GM18868 (cell line): ENCODE measurements around the gene GATD1.

ENCODE experiments used
- ATAC-seq: cut with Tn5 transposase; IDR thresholded peaks from one replicate; pipeline ENCODE4 v1.9.1; 2021; ENCODE audit warnings: mild to moderate bottlenecking, moderate library complexity; ENCODE audit not compliant: unreplicated experiment

GATD1 gene

DNA sequence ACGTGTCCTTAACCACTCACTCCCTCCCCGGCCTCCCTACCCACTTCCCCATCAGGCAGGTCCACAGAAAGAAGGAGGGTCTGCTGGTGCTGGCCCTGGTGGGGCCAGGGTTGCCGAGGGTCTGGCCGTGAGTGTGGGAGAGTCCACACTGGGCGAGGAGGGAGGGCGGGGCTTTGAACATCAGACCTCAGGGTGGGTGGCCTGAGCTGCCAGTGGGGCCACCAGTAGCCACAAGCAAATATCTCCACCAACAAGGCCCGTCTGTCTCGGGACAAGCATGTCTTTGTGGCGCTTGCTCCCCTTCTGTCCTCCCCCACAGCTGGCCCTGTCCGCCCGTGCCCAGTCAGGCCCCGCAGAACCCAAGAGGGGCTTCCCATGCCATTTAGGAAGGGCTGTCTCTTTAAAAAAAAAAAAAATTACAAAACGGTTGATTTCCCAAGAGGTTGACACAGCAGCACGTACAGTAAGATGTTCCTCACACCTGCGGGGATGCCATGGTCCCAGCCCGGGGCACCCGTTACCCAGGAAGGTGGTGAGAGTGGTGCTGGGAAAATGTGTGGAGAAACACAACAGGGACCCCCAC lies 47.7 kb downstream of the GATD1 start:
- no peak for ATAC-seq

DNA sequence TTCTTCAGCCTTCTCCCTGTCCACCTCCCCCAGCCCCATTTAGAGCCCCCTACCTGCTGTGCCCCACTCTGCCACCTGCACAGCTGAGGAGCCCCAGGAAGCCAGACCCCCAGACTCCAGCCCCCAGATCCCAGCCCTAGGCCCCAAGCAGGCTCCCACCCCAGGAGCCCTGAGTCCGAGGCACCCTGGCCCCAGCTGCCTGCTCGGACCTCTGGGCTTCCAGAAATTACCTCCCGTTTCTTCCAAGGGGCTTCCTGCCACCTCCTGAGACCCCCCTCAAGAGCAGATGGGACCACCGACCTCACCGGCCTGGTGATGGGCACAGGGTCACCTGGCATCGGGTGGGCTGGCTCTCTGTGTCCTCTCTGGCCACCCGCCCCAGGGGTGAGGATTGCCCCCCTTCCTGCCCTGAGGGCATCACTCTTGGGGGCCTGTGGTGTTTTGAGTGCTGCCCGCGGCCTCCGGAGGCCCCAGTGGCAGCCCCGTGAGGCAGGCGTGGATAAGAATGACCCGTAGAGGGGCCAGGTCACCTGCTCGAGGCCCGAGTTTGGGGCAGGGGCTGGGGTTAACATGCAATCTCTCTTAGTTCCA lies 48.3 kb downstream of the GATD1 start:
- no peak for ATAC-seq

DNA sequence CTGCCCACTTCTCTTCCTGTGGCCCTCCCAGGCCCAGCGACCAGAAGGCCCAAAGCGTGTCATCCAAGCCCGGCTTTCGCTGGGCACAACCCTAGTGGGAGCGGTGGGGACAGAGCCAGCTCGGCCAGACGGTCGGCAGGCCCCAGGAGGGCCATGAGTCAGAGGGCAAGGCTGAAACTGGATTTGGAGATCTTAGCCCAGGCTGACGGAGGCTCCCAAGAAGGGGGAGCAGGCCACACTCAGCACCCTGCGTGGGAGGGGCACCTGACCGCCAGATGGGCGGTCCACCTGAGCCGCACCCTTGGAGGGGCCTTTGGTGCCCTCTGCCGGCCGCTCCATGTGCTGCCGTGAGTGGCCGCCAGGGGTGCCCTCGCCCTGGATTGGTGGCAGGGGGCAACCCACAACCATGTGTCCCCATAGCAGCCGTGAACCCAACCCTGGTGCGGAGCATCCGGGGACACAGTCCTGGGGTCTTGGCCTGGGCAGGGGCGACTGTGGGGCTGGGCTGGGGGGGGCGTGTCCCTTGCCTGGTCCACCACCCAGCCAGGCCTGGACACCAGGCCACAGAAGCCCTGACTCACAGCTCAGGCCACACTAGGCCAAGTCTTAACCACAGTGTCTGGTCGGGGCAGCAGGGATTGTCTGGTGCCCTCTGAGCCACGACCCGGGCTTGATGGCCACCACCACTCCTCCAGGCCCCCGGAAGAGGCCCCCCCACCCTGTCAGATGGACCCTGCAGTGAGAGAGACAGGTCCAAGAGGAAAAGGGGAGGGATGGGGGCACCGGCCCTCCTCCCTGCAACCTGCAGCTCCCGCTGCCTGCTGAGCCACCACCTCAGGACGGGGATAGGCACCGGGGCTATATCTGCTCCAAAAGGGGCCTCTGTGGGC lies 49.2 kb downstream of the GATD1 start:
- ATAC-seq = no peak

DNA sequence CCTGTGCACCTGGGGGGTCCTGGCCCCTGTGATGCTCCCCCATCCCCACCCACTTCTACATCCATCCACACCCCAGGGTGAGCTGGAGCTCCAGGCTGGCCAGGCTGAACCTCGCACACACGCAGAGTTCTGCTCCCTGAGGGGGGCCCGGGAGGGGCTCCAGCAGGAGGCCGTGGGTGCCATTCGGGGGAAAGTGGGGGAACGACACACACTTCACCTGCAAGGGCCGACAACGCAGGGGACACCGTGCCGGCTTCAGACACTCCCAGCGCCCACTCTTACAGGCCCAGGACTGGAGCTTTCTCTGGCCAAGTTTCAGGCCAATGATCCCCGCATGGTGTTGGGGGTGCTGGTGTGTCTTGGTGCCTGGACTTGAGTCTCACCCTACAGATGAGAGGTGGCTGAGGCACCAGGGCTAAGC lies 50.0 kb downstream of the GATD1 start:
- ATAC-seq = no peak

DNA sequence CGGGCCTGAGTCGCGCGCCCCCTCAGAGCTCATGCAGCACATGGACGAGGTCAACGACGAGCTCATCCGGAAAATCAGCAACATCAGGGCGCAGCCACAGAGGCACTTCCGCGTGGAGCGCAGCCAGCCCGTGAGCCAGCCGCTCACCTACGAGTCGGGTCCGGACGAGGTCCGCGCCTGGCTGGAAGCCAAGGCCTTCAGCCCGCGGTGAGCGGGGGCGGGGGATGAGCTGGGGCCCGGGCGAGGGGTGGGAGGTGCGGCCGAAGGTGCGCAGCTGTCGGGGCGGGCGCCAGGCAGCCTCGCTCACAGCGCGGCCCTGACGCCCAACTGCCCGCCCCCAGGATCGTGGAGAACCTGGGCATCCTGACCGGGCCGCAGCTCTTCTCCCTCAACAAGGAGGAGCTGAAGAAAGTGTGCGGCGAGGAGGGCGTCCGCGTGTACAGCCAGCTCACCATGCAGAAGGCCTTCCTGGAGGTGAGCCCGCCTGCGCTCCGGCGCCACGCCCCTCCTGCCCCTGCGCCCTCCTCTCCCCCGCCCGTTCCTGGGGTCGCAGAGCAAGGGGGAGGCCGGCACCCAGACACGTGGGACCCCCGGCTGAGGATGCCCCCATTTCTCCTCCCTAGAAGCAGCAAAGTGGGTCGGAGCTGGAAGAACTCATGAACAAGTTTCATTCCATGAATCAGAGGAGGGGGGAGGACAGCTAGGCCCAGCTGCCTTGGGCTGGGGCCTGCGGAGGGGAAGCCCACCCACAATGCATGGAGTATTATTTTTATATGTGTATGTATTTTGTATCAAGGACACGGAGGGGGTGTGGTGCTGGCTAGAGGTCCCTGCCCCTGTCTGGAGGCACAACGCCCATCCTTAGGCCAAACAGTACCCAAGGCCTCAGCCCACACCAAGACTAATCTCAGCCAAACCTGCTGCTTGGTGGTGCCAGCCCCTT lies 50.7 kb downstream of the GATD1 start:
- no peak for ATAC-seq

DNA sequence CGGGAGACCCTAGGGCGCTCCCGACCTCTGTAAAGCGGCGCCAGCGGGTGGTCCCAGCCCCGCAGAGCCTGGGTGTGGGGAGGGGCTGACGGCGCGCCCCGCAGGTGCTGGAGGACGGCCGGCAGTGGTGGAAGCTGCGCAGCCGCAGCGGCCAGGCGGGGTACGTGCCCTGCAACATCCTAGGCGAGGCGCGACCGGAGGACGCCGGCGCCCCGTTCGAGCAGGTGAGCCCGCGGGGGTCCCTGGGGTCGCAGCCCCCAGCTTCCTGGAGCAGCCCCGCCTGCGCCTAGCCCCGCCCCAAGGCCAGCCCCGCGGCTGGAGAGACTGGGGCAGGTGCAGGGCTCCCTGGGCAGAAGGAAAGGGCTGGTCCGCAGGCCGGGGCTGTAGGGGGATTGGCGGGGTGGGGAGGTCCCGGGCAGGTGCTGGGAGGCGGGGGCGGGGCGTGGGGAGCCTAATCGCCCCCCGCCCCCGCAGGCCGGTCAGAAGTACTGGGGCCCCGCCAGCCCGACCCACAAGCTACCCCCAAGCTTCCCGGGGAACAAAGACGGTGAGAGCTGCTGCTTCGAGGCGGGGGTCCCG lies 51.6 kb downstream of the GATD1 start:
- no peak for ATAC-seq

DNA sequence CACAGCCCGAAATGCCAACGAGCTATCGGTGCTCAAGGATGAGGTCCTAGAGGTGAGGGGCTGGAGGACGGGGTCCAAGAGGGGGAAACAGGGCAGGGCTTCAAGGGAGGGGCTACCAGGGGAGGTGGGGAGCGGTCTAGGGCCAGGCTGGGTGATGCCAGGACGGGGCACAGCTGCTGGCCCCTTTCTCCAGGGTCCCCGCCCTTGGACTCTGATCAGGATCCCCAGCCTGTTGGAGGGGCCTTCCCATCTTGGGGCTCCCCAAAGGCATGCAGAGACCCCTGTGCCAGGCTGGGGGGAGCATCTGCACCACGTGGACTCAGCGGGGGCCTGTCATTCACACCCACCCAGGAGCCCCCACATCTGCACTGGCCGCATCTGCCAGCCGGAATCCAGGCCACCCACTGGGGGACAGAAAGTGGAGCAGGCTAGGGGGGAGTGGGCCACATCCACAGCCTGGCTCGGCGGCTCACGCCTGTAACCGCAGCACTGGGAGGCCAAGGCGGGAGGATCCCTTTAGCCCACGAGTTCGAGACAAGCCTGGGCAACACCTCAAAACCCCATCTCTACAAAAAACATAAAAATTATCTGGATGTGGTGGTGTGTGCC lies 52.4 kb downstream of the GATD1 start:
- ATAC-seq = no peak

DNA sequence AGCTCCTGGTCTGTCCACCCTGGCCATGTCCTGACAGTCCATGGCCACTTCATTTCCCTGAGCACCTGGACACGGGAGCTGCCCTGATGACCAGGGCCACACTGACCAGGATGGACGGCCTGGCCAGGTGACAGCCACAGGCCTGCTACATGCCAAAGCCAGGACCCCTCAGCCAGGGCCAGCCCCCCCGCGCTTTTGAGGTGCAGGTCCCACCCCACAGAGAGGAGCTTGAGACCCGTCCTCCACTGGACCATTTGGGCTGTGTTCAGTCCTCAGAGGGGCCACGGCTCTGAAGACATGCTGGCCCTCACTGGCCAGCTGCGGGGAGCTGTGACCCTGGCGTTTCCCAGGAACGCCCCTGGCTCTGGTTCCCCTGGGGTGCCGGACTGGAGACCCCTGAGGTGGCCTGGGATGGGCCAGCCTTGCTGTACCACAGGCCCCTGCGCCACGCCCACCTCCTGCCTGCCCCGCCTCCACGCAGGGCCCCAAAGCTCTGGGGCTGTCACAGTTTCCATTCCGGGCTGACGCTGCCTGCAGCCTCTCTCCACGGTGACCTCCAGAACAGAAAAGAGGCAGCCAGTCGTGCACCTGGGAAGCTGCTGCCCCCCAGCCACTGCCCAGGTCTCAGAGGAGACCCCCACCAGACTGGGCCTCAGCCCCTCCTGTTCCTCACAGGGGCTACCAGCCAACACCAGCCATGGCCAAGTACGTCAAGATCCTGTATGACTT lies 53.1 kb downstream of the GATD1 start:
- ATAC-seq = no peak

DNA sequence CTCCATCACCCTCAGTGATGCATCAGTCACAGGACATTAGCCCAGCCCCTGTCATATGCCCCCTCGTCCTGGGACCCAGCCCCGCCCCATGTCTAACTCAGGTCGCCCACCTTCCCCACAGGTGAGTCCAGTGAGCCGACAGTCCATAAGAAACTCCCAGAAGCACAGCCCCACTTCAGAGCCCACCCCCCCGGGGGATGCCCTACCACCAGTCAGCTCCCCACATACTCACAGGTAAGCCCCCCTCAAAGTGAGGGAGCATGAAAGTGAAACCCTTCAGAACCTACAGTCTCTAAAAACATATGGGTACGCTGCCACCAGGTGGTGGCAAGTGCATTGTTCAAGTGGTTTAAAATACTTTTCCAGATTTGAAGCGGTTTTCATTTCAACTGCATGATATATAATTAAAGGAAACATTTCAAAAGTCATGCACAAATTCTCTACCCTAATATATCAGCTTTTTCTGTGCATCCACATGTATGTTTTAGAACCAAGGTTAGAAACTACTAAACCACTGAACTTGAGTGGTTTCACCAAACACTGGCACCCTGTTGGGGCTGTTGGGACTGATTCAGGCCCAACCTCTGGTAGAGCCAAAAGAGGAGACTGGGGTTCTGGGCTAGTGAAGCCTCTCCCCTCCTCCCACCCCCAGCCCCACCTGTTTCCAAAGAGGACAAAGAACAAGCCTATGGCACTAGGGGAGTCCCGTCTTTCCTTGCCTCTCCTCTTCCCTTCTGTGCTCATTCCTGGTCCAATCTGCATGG lies 54.0 kb downstream of the GATD1 start:
- ATAC-seq = no peak

DNA sequence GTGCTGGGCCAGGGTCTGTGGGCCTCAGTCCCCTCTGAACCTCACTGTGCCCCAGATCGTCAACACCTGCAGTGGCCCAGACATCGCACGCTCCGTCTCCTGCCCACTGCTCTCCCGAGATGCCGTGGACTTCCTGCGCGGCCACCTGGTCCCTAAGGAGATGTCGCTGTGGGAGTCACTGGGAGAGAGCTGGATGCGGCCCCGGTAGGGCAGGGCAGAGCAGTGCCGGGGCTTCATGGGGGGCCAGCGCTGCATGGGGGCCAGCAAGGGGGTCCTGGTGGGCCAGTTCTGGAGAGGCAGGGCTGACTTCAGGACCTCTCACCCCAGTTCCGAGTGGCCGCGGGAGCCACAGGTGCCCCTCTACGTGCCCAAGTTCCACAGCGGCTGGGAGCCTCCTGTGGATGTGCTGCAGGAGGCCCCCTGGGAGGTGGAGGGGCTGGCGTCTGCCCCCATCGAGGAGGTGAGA lies 54.9 kb downstream of the GATD1 start:
- ATAC-seq = no peak

DNA sequence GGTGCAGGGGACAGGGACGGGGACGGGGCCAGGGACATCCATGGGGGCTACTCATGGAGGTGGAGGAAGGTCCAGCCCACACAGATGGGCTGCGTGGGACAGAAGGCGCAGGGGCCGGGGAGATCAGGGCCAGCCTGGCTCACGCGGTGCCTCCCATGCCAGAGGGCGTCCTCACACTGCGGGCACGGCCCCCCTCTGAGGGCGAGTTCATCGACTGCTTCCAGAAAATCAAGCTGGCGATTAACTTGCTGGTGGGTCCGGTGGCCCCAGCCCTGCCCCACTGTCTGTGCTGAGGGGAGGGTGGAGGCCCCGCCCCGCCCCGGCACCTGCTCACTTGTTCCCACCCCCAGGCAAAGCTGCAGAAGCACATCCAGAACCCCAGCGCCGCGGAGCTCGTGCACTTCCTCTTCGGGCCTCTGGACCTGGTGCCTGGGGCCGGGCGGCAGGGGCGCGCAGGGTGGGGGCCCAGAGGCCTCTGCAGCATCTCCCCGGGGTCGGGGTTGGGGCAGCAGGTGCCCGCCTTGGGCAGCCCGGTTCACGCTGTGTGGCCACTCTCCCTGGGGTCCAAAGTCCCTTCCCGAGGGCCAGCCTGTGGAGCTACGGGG lies 55.4 kb downstream of the GATD1 start:
- no peak for ATAC-seq

DNA sequence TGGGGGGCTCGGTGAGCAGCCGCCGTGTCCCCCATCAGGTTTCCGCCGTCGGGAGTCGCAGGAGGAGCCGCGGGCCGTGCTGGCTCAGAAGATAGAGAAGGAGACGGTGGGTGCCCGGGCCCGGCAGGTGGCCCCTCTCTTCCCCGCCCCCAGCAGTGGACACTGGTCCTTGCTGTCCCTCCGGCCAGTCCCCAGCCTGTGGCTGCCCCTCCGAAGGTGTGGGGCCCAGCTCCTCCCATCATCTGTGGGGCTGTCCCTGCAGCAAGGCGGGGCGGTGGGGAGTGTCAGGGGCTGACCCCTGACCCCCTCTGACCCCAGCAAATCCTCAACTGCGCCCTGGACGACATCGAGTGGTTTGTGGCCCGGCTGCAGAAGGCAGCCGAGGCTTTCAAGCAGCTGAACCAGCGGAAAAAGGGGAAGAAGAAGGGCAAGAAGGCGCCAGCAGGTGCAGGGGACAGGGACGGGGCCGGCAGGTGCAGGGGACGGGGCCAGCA lies 56.0 kb downstream of the GATD1 start:
- no peak for ATAC-seq

DNA sequence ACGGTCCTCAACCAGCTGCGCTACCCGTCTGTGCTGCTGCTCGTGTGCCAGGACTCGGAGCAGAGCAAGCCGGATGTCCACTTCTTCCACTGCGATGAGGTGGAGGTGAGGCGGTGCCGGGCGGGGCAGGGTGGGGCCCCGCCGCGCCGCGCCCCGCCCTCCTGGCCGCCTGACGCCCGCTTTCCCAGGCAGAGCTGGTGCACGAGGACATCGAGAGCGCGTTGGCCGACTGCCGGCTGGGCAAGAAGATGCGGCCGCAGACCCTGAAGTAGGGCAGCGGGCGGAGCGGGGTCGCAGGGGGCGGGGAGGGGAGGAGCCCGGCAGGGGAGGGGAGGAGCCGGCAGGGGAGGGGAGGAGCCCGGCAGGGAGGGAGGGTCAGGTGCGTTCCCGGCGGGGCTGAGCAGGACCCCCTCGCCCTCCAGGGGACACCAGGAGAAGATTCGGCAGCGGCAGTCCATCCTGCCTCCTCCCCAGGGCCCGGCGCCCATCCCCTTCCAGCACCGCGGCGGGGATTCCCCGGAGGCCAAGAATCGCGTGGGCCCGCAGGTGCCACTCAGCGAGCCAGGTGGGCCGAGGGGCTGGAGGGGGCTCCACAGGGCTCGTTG lies 56.5 kb downstream of the GATD1 start:
- no peak for ATAC-seq

DNA sequence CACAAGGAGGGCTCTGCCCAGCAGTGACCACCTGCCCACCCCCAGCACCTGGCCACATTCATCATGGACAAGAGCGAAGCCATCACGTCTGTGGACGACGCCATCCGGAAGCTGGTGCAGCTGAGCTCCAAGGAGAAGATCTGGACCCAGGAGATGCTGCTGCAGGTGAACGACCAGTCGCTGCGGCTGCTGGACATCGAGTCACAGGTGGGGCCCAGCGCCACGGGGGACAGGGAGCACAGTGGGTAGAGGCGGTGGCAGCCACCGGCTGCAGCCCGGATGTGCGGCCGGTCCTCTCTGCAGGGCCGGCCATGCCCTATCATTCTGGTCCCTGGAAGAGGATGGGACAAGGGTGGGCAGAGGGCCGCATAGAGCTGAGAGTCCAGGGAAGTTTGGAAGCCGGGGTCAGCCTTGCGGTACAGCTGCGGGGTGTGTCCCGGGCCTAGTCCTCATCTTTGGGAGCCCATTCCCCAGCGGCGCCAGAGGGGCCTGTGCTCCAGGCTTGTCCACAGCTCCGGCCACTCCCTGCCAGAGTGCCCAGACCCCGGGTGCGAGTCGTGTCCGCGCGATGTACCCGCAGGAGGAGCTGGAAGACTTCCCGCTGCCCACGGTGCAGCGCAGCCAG lies 57.2 kb downstream of the GATD1 start:
- no peak for ATAC-seq

DNA sequence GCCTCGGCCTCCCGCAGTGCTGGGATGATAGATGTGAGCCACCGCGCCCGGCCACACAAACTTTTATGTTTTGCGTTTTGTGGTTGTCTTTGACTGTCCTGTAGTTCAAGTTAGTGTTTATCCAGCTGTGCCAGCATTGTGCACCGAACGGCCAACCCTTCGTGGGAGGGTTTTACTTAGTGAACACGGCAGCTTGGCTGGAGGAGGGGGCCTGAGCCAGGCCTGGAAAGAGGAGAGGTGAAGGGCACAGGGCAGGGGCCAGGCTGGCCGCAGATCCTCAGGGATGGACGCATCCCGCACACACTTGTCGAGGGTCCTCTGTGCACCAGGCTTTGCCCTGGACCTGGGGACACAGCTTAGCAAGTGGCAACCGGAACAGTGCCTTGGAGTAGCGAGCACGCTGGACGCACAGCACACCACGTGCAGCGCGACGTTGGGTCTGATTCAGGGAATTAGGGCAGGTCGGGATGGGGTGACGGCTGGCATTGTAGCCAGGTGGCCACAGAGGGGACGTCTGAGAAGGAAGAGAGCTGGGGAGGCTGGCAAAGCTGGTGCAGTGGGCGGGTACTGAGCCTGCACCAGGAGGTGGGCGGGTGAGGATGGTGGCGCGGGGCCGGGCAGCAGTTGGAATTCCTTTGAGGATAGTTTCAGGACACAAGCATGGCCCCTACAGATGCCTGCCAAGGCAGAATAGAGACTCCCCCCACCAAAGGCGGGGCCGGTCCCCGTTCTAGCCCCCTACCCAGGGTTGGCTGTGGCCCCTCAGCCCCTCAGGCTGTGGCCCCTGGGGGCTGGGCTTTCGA lies 57.9 kb downstream of the GATD1 start:
- ATAC-seq = no peak
